Stimulated activated CD4-positive, alpha-beta T cell treated with anti-CD3 and anti-CD28 coated beads, Interleukin-2, amount 100 ng/mL, for 4 hours (primary cell): ENCODE measurements around the gene PFN3.
"Not testable (repeated sequence)": the region's sequence is repeated elsewhere in the genome, so short reads cannot be mapped to it uniquely, and the experiment has no call there.

Source experiments
- DNase-seq: peaks from one replicate; pipeline ENCODE4 v3.0.0-alpha.2; 2020; ENCODE audit warnings: low read depth

Gene PFN3

GRCh38 chr5:177425196-177425800, 24.8 kb upstream of the PFN3 start:
- DNase-seq, result no peak

- DNase-seq, result no peak
Measured at GRCh38 chr5:177423671-177424070, 23.2 kb upstream of the PFN3 start.

- DNase-seq, result no peak
Measured at GRCh38 chr5:177421062-177421798, 20.8 kb upstream of the PFN3 start.

- DNase-seq, result not testable (repeated sequence)
Measured at GRCh38 chr5:177420472-177420871, 20.0 kb upstream of the PFN3 start.

- no peak for DNase-seq
Measured at GRCh38 chr5:177419046-177419445, 18.6 kb upstream of the PFN3 start.

GRCh38 chr5:177417081-177417480, 16.6 kb upstream of the PFN3 start:
- not testable (repeated sequence) for DNase-seq

- no peak for DNase-seq
Measured at GRCh38 chr5:177414481-177414880, 14.0 kb upstream of the PFN3 start.

- no peak for DNase-seq
Measured at GRCh38 chr5:177412603-177413233, 12.3 kb upstream of the PFN3 start.

GRCh38 chr5:177410575-177410974, 10.1 kb upstream of the PFN3 start:
- no peak for DNase-seq

- DNase-seq, result no peak
Measured at GRCh38 chr5:177409043-177409801, 8.8 kb upstream of the PFN3 start, which contains the start of gene F12. TSS of gene F12 (minus strand) at chr5:177409564. CDS start at chr5:177409527, 37 bp downstream.

GRCh38 chr5:177405805-177406204, 5.3 kb upstream of the PFN3 start:
- DNase-seq, result no peak

GRCh38 chr5:177405312-177405711, 4.9 kb upstream of the PFN3 start:
- DNase-seq, result no peak

GRCh38 chr5:177404641-177405179, 4.2 kb upstream of the PFN3 start:
- no peak for DNase-seq

- DNase-seq, result peak; percentile 80
Measured at GRCh38 chr5:177403792-177404640, 3.6 kb upstream of the PFN3 start.

- DNase-seq, result no peak
Measured at GRCh38 chr5:177403102-177403791, 2.8 kb upstream of the PFN3 start.

GRCh38 chr5:177402271-177403043, 2.0 kb upstream of the PFN3 start:
- DNase-seq, result peak; percentile 62

GRCh38 chr5:177397875-177398390, 2.5 kb downstream of the PFN3 start:
- DNase-seq, result no peak

- no peak for DNase-seq
Measured at GRCh38 chr5:177396807-177397206, 3.7 kb downstream of the PFN3 start.

GRCh38 chr5:177396078-177396477, 4.4 kb downstream of the PFN3 start:
- no peak for DNase-seq

GRCh38 chr5:177393990-177394389, 6.5 kb downstream of the PFN3 start:
- no peak for DNase-seq
